PC-9 (cell line): ENCODE data around the gene RHOB. TPM values are rescaled to one million over a fixed set of nuclear protein-coding genes. Genes with fewer than 3 reads are reported as not detected.

Experiments
- BruUV-seq: library from RNA; stranded (reverse); fragments of 400-500 nt; replicated peaks from 2 replicates; lab custom pipeline; 2021; lab: Mats Ljungman, UMichigan
- CTCF ChIA-PET: fragments of 300-600 bp; sonication (Branson Sonifier 250); formaldehyde crosslinking; loops from one replicate; lab custom pipeline; 2022; ENCODE audit warnings: antibody characterized with exemption; lab: Charles Lee
- POLR2A ChIA-PET: fragments of 300-600 bp; sonication (Branson Sonifier 250); formaldehyde crosslinking; loops from one replicate; lab custom pipeline; 2022; ENCODE audit warnings: antibody characterized with exemption; ENCODE audit not compliant: unreplicated experiment; lab: Charles Lee
- DNase-seq, 2 experiments: peaks; one replicate each; pipeline versions ENCODE4 v3.0.0 to v3.0.0-alpha.2; 2015 to 2022; ENCODE audit warnings: mixed read lengths in 1 of 2
- H2AFZ ChIP-seq: fragments of 200-600 bp; sonication (generic); 2 replicates; pipeline ENCODE4 v1.8.1; 2017; ENCODE audit warnings: antibody characterized with exemption
- H3F3A ChIP-seq: fragments of 200-600 bp; sonication (generic); 2 replicates; pipeline ENCODE4 v1.8.1; 2017; ENCODE audit warnings: antibody characterized with exemption, mild to moderate bottlenecking, low read depth; ENCODE audit not compliant: insufficient read depth
- H3K27ac ChIP-seq: fragments of 200-600 bp; sonication (generic); 2 replicates; pipeline ENCODE4 v1.6.1; 2016; ENCODE audit warnings: mixed run types
- H3K27me3 ChIP-seq: fragments of 200-600 bp; sonication (generic); 2 replicates; pipeline ENCODE4 v1.6.1; 2016; ENCODE audit warnings: low read depth, mixed run types; ENCODE audit not compliant: insufficient read depth
- H3K36me3 ChIP-seq: fragments of 200-600 bp; sonication (generic); 2 replicates; pipeline ENCODE4 v1.6.1; 2016; ENCODE audit warnings: low read depth, mixed run types
- H3K4me1 ChIP-seq: fragments of 200-600 bp; sonication (generic); replicated peaks from 2 replicates; pipeline ENCODE4 v1.6.1; 2016; ENCODE audit warnings: mixed run types; ENCODE audit not compliant: insufficient read depth
- H3K4me2 ChIP-seq: fragments of 200-600 bp; sonication (generic); 2 replicates; pipeline ENCODE4 v1.6.1; 2017; ENCODE audit warnings: mixed run types
- H3K4me3 ChIP-seq: fragments of 200-600 bp; sonication (generic); 2 replicates; pipeline ENCODE4 v1.6.1; 2016; ENCODE audit warnings: mixed run types
- H3K79me2 ChIP-seq: fragments of 200-600 bp; sonication (generic); 2 replicates; pipeline ENCODE4 v1.6.1; 2017; ENCODE audit warnings: low read depth, mixed run types
- H3K9me2 ChIP-seq: fragments of 200-600 bp; sonication (generic); 2 replicates; pipeline ENCODE4 v1.8.1; 2017; ENCODE audit warnings: mild to moderate bottlenecking; ENCODE audit not compliant: insufficient read depth
- H3K9me3 ChIP-seq: fragments of 200-600 bp; sonication (generic); 2 replicates; pipeline ENCODE4 v1.8.1; 2016; ENCODE audit warnings: low read depth; ENCODE audit not compliant: insufficient read depth
- H4K20me1 ChIP-seq: fragments of 200-600 bp; sonication (generic); 2 replicates; pipeline ENCODE4 v1.8.1; 2017; ENCODE audit not compliant: insufficient read depth
- EZH2 ChIP-seq: fragments of 200-600 bp; sonication (generic); IDR thresholded peaks from 2 replicates; pipeline ENCODE4 v1.8.0; 2017; ENCODE audit warnings: antibody characterized with exemption, low read depth
- intact Hi-C: fragments of 100-400 bp; cut with micrococcal nuclease; formaldehyde crosslinking; loops from one replicate; pipeline ENCODE4 v1.10.0; 2022; ENCODE audit not compliant: unreplicated experiment
- total RNA-seq: library from RNA; stranded (reverse); gene quantifications from 2 replicates; pipeline ENCODE4 v1.2.3, GENCODE V29; 2021
- TF ChIP-seq, protein P1 (sequence below): fragments of 200-600 bp; sonication (generic); conservative IDR thresholded peaks from 2 replicates; pipeline ENCODE4 v1.6.1; 2017; ENCODE audit warnings: mixed run types, antibody characterized with exemption, mild to moderate bottlenecking, moderate library complexity

Gene RHOB
- total RNA-seq, 1 experiment from 2014 or later = 39.3 TPM

DNA sequence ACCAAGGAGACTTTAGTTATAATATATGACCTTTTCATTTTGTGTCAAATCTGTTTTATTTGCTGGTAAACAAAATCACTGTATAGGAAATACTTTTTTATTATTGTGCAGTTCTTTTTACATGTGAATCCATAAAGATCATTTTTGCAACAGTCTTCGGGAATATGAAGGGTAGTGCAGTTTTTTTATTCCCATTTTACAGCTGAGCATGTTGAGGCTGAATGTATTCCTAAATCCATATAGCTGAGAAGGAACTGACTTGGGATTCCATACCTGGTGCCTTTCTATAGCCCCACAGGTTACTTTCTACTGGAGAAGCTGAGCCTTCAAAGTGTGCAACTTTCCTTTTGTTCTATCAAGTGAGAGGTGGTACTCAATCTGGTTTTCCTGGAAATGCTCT is 29.6 kb downstream of the RHOB start:
- DNase-seq = no peak
- Histone ChIP-seq H3K27ac (no peak overlapping the region), H3K27me3 (no peaks in the 10 kb centered on the region), H3K9me3 (no peaks in the 10 kb centered on the region), H3K4me2 (no peak overlapping the region), H3K9me2 (no peaks in the 10 kb centered on the region), H2AFZ (no peak overlapping the region), H3F3A (peaks cover 12% of the 10 kb centered on the region; the same call in 1 of the 2 replicates), H3K4me3 (no peak overlapping the region), H3K36me3 (no peaks in the 10 kb centered on the region), H4K20me1 (no peaks in the 10 kb centered on the region), H3K79me2 (no peaks in the 10 kb centered on the region), H3K4me1 (peaks cover 39% of the 10 kb centered on the region)
- POLR2A ChIA-PET = interaction anchor here (0.6 kb wide), 1 partner anchor 107 kb away, joined by 4 read pairs; no protein-coding TSS in a partner anchor
- no TSS peak for BruUV-seq
- intact Hi-C loops = no loop called here
- CTCF ChIA-PET = no interaction called here
- TF ChIP-seq, protein P1, sequence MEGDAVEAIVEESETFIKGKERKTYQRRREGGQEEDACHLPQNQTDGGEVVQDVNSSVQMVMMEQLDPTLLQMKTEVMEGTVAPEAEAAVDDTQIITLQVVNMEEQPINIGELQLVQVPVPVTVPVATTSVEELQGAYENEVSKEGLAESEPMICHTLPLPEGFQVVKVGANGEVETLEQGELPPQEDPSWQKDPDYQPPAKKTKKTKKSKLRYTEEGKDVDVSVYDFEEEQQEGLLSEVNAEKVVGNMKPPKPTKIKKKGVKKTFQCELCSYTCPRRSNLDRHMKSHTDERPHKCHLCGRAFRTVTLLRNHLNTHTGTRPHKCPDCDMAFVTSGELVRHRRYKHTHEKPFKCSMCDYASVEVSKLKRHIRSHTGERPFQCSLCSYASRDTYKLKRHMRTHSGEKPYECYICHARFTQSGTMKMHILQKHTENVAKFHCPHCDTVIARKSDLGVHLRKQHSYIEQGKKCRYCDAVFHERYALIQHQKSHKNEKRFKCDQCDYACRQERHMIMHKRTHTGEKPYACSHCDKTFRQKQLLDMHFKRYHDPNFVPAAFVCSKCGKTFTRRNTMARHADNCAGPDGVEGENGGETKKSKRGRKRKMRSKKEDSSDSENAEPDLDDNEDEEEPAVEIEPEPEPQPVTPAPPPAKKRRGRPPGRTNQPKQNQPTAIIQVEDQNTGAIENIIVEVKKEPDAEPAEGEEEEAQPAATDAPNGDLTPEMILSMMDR = no peak
- no peak for TF ChIP-seq EZH2

DNA sequence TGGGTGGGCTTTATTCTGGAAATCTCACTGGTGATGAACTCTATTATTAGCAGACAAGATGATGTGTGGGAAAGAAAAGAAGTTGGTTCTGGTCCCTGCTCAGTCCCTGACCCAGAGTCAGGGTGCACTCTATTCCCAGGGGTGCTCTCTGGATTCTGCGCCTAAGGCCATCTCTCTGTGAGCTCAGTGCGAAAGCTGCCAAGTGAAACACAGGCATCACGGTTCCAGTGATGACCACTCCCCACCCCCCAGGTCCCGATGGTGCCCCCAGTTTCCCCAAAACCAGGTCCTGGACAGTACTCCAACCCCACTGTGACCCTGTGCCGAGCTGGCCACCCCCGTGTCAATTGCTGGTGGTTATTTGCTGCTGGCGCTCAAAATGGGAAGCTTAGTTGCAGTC is 30.1 kb downstream of the RHOB start:
- H3F3A ChIP-seq = peaks cover 12% of the 10 kb centered on the region; the same call in 1 of the 2 replicates
- no peaks in the 10 kb centered on the region for H3K36me3 ChIP-seq
- no peaks in the 10 kb centered on the region for H3K79me2 ChIP-seq
- H4K20me1 ChIP-seq = no peaks in the 10 kb centered on the region
- H3K9me2 ChIP-seq = no peaks in the 10 kb centered on the region
- BruUV-seq = no TSS peak
- peaks cover 34% of the 10 kb centered on the region for H3K4me1 ChIP-seq
- CTCF ChIA-PET = no interaction called here
- H3K9me3 ChIP-seq = no peaks in the 10 kb centered on the region
- no peak overlapping the region for H3K27ac ChIP-seq
- no peak overlapping the region for H3K4me3 ChIP-seq
- TF ChIP-seq EZH2 = no peak
- TF ChIP-seq, protein P1 = no peak
- H3K27me3 ChIP-seq = no peaks in the 10 kb centered on the region
- no peak for DNase-seq
- no peak overlapping the region for H2AFZ ChIP-seq
- POLR2A ChIA-PET = interaction anchor here (0.6 kb wide), 1 partner anchor 106 kb away, joined by 4 read pairs; no protein-coding TSS in a partner anchor
- H3K4me2 ChIP-seq = no peak overlapping the region
- intact Hi-C loops = no loop called here

DNA sequence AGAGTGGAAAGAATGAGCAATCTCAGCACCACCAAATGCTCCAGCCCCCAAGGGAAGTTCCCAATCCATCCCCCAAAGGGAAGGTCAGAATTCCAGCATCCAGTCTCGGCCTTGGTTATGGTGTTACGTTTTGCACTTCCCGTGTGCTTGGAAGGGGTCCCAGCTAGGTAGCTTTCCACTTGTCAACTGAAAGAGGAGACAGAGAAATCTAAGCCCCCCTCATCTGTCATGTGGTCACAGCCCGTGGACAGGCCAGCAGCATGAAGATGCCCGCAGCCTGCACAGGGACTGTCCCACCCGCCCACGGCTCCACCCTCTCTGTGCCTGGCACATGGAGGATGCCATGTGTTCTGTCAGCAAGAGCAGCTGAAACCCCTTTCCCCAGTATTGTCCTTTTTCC is 32.1 kb downstream of the RHOB start:
- Histone ChIP-seq H2AFZ (no peak overlapping the region), H3F3A (peaks cover 12% of the 10 kb centered on the region; the same call in 1 of the 2 replicates), H3K9me2 (no peaks in the 10 kb centered on the region), H3K79me2 (no peaks in the 10 kb centered on the region), H3K36me3 (no peaks in the 10 kb centered on the region), H4K20me1 (no peaks in the 10 kb centered on the region), H3K4me3 (no peak overlapping the region), H3K4me2 (no peak overlapping the region), H3K27ac (no peak overlapping the region), H3K9me3 (no peaks in the 10 kb centered on the region), H3K27me3 (no peaks in the 10 kb centered on the region), H3K4me1 (peaks cover 20% of the 10 kb centered on the region)
- POLR2A ChIA-PET = no interaction called here
- intact Hi-C loops = no loop called here
- CTCF ChIA-PET = no interaction called here
- no TSS peak for BruUV-seq
- no peak for TF ChIP-seq EZH2
- TF ChIP-seq, protein P1 = no peak
- DNase-seq = no peak
